DND-41 (cell line): ENCODE data around the gene TNFAIP8.

ENCODE experiments used
- EZH2 ChIP-seq: IDR thresholded peaks from 3 replicates; pipeline ENCODE4 v1.6.1; 2012; ENCODE audit warnings: borderline replicate concordance, low read depth, mild to moderate bottlenecking, moderate library complexity, low read length, inconsistent platforms; ENCODE audit not compliant: severe bottlenecking
- TF ChIP-seq, protein P1 (sequence below): IDR thresholded peaks from 2 replicates; pipeline ENCODE4 v1.5.1; 2012; ENCODE audit warnings: borderline replicate concordance, low read length, moderate library complexity, mild to moderate bottlenecking; ENCODE audit not compliant: poor library complexity, severe bottlenecking; ENCODE audit errors: extremely low read depth

DNA sequence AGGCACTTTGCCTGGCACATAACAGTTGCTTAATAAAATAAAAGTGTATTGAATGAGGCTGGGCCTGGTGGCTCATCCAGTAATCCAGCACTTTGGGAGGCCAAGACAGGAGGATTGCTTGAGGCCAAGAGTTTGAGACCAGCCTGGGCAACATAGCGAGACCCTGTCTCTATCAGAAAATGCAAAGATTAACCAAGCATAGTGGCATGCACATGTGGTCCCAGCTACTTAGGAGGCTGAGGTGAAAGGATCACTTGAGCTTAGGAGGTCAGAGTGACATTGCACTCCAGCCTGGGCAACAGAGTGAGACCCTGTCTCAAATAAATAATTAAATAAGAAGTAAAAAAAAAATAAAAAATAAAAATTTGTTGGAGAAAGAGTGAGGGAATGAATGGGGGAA, 21.2 kb downstream of the TNFAIP8 start:
- TF ChIP-seq, protein P1, sequence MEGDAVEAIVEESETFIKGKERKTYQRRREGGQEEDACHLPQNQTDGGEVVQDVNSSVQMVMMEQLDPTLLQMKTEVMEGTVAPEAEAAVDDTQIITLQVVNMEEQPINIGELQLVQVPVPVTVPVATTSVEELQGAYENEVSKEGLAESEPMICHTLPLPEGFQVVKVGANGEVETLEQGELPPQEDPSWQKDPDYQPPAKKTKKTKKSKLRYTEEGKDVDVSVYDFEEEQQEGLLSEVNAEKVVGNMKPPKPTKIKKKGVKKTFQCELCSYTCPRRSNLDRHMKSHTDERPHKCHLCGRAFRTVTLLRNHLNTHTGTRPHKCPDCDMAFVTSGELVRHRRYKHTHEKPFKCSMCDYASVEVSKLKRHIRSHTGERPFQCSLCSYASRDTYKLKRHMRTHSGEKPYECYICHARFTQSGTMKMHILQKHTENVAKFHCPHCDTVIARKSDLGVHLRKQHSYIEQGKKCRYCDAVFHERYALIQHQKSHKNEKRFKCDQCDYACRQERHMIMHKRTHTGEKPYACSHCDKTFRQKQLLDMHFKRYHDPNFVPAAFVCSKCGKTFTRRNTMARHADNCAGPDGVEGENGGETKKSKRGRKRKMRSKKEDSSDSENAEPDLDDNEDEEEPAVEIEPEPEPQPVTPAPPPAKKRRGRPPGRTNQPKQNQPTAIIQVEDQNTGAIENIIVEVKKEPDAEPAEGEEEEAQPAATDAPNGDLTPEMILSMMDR: no peak
- no peak for TF ChIP-seq EZH2
